ENCODE data around the gene SORL1.

DNA sequence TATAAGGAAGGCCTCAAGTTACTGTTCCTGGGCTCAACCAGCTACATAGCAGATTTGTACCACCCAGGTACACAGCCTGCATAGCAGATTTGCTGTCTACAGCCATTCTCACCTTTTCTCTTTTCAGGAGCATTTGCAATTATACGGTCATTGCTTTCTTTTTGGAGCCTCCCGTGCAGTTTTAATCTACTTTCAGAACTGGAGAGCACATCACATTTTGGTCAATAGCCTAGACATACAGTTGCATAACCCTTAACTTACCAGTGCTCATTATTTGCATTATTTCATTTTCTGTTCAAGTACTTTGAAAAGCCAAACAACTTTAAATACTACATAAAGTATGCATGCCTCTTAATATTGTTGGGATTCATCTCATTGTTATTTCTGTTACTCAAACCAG is 151.2 kb downstream of the SORL1 start:
- no peak for TF ChIP-seq CHD2 (IDR thresholded peaks at IDR 0.05; ENCODE audit: low read depth, low read length)
- TF ChIP-seq, protein P1, sequence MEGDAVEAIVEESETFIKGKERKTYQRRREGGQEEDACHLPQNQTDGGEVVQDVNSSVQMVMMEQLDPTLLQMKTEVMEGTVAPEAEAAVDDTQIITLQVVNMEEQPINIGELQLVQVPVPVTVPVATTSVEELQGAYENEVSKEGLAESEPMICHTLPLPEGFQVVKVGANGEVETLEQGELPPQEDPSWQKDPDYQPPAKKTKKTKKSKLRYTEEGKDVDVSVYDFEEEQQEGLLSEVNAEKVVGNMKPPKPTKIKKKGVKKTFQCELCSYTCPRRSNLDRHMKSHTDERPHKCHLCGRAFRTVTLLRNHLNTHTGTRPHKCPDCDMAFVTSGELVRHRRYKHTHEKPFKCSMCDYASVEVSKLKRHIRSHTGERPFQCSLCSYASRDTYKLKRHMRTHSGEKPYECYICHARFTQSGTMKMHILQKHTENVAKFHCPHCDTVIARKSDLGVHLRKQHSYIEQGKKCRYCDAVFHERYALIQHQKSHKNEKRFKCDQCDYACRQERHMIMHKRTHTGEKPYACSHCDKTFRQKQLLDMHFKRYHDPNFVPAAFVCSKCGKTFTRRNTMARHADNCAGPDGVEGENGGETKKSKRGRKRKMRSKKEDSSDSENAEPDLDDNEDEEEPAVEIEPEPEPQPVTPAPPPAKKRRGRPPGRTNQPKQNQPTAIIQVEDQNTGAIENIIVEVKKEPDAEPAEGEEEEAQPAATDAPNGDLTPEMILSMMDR (CRISPR knock-in tag; IDR thresholded peaks at IDR 0.05), result no peak

Data from HepG2 (cell line).